Measurements from ENCODE around the gene FAM83G.
"Not testable (repeated sequence)": the region's sequence is repeated elsewhere in the genome, so short reads cannot be mapped to it uniquely, and the experiment has no call there.

Gene FAM83G

GRCh38 chr17:18966831-18967624, 37.5 kb downstream of the FAM83G start:
- DNase-seq = no peak

- no peak for DNase-seq
Measured at GRCh38 chr17:18965530-18966236, 38.9 kb downstream of the FAM83G start.

- DNase-seq = no peak
Measured at GRCh38 chr17:18964550-18964949, 40.0 kb downstream of the FAM83G start.

GRCh38 chr17:18964018-18964351, 40.6 kb downstream of the FAM83G start:
- no peak for DNase-seq

GRCh38 chr17:18963126-18964017, 41.2 kb downstream of the FAM83G start:
- no peak for DNase-seq

- DNase-seq = no peak
Measured at GRCh38 chr17:18962494-18962815, 42.1 kb downstream of the FAM83G start.

- DNase-seq = no peak
Measured at GRCh38 chr17:18961634-18962493, 42.7 kb downstream of the FAM83G start.

- DNase-seq = peak; percentile 43
Measured at GRCh38 chr17:18960803-18961511, 43.6 kb downstream of the FAM83G start.

- DNase-seq = no peak
Measured at GRCh38 chr17:18960241-18960665, 44.3 kb downstream of the FAM83G start.

GRCh38 chr17:18959845-18960240, 44.7 kb downstream of the FAM83G start:
- no peak for DNase-seq

- no peak for DNase-seq
Measured at GRCh38 chr17:18959071-18959844, 45.3 kb downstream of the FAM83G start.

- DNase-seq = no peak
Measured at GRCh38 chr17:18958611-18959010, 46.0 kb downstream of the FAM83G start.

GRCh38 chr17:18957831-18958230, 46.7 kb downstream of the FAM83G start:
- DNase-seq = no peak

GRCh38 chr17:18956581-18956980, 48.0 kb downstream of the FAM83G start:
- no peak for DNase-seq

GRCh38 chr17:18956021-18956420, 48.5 kb downstream of the FAM83G start:
- not testable (repeated sequence) for DNase-seq

- DNase-seq = no peak
Measured at GRCh38 chr17:18955009-18955408, 49.6 kb downstream of the FAM83G start.

GRCh38 chr17:18954321-18954720, 50.2 kb downstream of the FAM83G start:
- DNase-seq = no peak

GRCh38 chr17:18953231-18953728, 51.3 kb downstream of the FAM83G start:
- no peak for DNase-seq

- DNase-seq = no peak
Measured at GRCh38 chr17:18951941-18952842, 52.4 kb downstream of the FAM83G start, which contains the start of gene SLC5A10. Gene SLC5A10 (plus strand): TSS chr17:18952165. CDS start chr17:18952206, 41 bp downstream.
